Right cardiac atrium (tissue), 5 donors: ENCODE data around the gene NPAS2. TPM values are rescaled to one million over a fixed set of nuclear protein-coding genes. Genes with fewer than 3 reads are reported as not detected.

Experiments used
- ATAC-seq, 2 donors: fragments of 200-7000 bp; cut with Tn5 transposase; one replicate each; pipeline versions ENCODE4 v1.8.0 to v1.9.1; 2020; ENCODE audit warnings: moderate library complexity in 2 of 2, mild to moderate bottlenecking in 1 of 2
- DNase-seq, 3 donors: peaks; one replicate each; pipeline ENCODE4 v3.0.0-alpha.2; 2020
- H3K27ac ChIP-seq: one replicate; pipeline ENCODE4 v1.5.1; 2013; ENCODE audit warnings: mild to moderate bottlenecking, low read length, control low read depth, moderate library complexity
- H3K27me3 ChIP-seq: one replicate; pipeline ENCODE4 v1.6.1; 2013; ENCODE audit not compliant: control insufficient read depth, insufficient read depth
- H3K4me1 ChIP-seq: one replicate; pipeline ENCODE4 v1.6.1; 2013; ENCODE audit warnings: low read length; ENCODE audit not compliant: control insufficient read depth, insufficient read depth
- H3K4me3 ChIP-seq: one replicate; pipeline ENCODE4 v1.5.1; 2013; ENCODE audit warnings: low read length, control low read depth
- H3K9me3 ChIP-seq: one replicate; pipeline ENCODE4 v1.6.1; 2013; ENCODE audit warnings: low read length; ENCODE audit not compliant: control insufficient read depth
- WGBS: extraction: QIAGEN DNeasy Blood & Tissue Kit; methylation state at CpG from one replicate; pipeline ENCODE4 v1.1.7; 2013; 5-methylcytosine and 5-hydroxymethylcytosine counted together
- intact Hi-C, 4 donors: fragments of 100-400 bp; cut with DNase I; formaldehyde crosslinking; loops; one replicate each; pipeline versions ENCODE4 v1.11.0 to v1.14.0; 2022 to 2023
- polyA plus RNA-seq: library from polyadenylated mRNA; stranded (reverse); fragments of 200-250 nt; gene quantifications from one replicate; pipeline ENCODE4 v1.2.3, GENCODE V29; 2013
- total RNA-seq, 4 donors: library from RNA; stranded (reverse); fragmentation: NEBNext Ultra II Directional; extraction: Animal tissue kit (Norgen Biotek cat#: 25700); gene quantifications; one replicate each; pipeline ENCODE4 v1.2.1, GENCODE V29; 2021
- donor health status: healthy with polysubstance abuse.
- donor health status: DM: no; HTN: yes; CAD: no.
- donor health status: DM: no; HTN: no; CAD: no.
- donor health status: DM: no; HTN: yes; CAD: no; lungs with severe emphysema.
- donor health status: DM: yes; HTN: yes; CAD: no.

Gene NPAS2
- total and polyA plus RNA-seq, 5 donors = 36.8 to 53.4 (median 40.1) TPM

GRCh38 chr2:100855084-100855483 lies 35.1 kb downstream of the NPAS2 start:
- H3K9me3 ChIP-seq = no peaks in the 10 kb centered on the region
- ATAC-seq = no peak
- H3K27me3 ChIP-seq = no peaks in the 10 kb centered on the region
- no peak overlapping the region for H3K27ac ChIP-seq
- WGBS = 97% methylated on average over 7 of the region's 7 CpGs
- intact Hi-C loops = no loop called here
- H3K4me3 ChIP-seq = no peak overlapping the region
- no peak for DNase-seq
- peaks cover 9% of the 10 kb centered on the region for H3K4me1 ChIP-seq

GRCh38 chr2:100855606-100856005 lies 35.7 kb downstream of the NPAS2 start:
- WGBS = 85% methylated on average over 3 of the region's 3 CpGs
- DNase-seq (no peak), ATAC-seq (no peak)
- H3K4me3 ChIP-seq = no peak overlapping the region
- peaks cover 9% of the 10 kb centered on the region for H3K4me1 ChIP-seq
- no peak overlapping the region for H3K27ac ChIP-seq
- no peaks in the 10 kb centered on the region for H3K27me3 ChIP-seq
- no peaks in the 10 kb centered on the region for H3K9me3 ChIP-seq
- intact Hi-C loops = no loop called here

GRCh38 chr2:100856732-100857131 lies 36.8 kb downstream of the NPAS2 start:
- intact Hi-C loops = no loop called here
- Histone ChIP-seq H3K27ac (no peak overlapping the region), H3K4me3 (no peak overlapping the region), H3K27me3 (no peaks in the 10 kb centered on the region), H3K4me1 (peaks cover 11% of the 10 kb centered on the region), H3K9me3 (no peaks in the 10 kb centered on the region)
- WGBS = 94% methylated on average over 8 of the region's 8 CpGs
- DNase-seq (no peak), ATAC-seq (no peak)

- no peak for DNase-seq
- no peak overlapping the region for H3K27ac ChIP-seq
- no peaks in the 10 kb centered on the region for H3K9me3 ChIP-seq
- intact Hi-C loops = no loop called here
- H3K4me3 ChIP-seq = no peak overlapping the region
- H3K4me1 ChIP-seq = peaks cover 11% of the 10 kb centered on the region
- no peaks in the 10 kb centered on the region for H3K27me3 ChIP-seq
- WGBS = 62% methylated on average over 6 of the region's 6 CpGs
- peak; percentile 5 to 31 for ATAC-seq
Observed at GRCh38 chr2:100857341-100857740, 37.4 kb downstream of the NPAS2 start.

GRCh38 chr2:100857915-100858314 lies 38.0 kb downstream of the NPAS2 start:
- H3K9me3 ChIP-seq = no peaks in the 10 kb centered on the region
- no peak overlapping the region for H3K27ac ChIP-seq
- H3K4me1 ChIP-seq = peaks cover 11% of the 10 kb centered on the region
- DNase-seq = no peak
- intact Hi-C loops = no loop called here
- no peaks in the 10 kb centered on the region for H3K27me3 ChIP-seq
- no peak overlapping the region for H3K4me3 ChIP-seq
- ATAC-seq = peak in 1 of 2 donors; percentile 23
- 77% methylated on average over 3 of the region's 3 CpGs for WGBS

GRCh38 chr2:100859902-100860301 lies 40.0 kb downstream of the NPAS2 start:
- no peak overlapping the region for H3K4me3 ChIP-seq
- 97% methylated on average over 2 of the region's 2 CpGs for WGBS
- ATAC-seq = no peak
- peaks cover 9% of the 10 kb centered on the region for H3K4me1 ChIP-seq
- no peak overlapping the region for H3K27ac ChIP-seq
- intact Hi-C loops = no loop called here
- H3K9me3 ChIP-seq = no peaks in the 10 kb centered on the region
- H3K27me3 ChIP-seq = no peaks in the 10 kb centered on the region
- no peak for DNase-seq

- H3K4me3 ChIP-seq = no peak overlapping the region
- DNase-seq (no peak), ATAC-seq (peak in 1 of 2 donors; percentile 20)
- no peak overlapping the region for H3K27ac ChIP-seq
- intact Hi-C loops = no loop called here
- H3K27me3 ChIP-seq = no peaks in the 10 kb centered on the region
- 88% methylated on average over 4 of the region's 4 CpGs for WGBS
- no peaks in the 10 kb centered on the region for H3K9me3 ChIP-seq
- peaks cover 9% of the 10 kb centered on the region for H3K4me1 ChIP-seq
Observed at GRCh38 chr2:100861340-100861739, 41.4 kb downstream of the NPAS2 start.

- intact Hi-C loops = no loop called here
- ATAC-seq = no peak
Observed at GRCh38 chr2:100862081-100862480, 42.1 kb downstream of the NPAS2 start.

GRCh38 chr2:100865816-100866460 lies 46.0 kb downstream of the NPAS2 start:
- H3K27me3 ChIP-seq = no peaks in the 10 kb centered on the region
- 88% methylated on average over 5 of the region's 5 CpGs for WGBS
- intact Hi-C loops = no loop called here
- H3K27ac ChIP-seq = no peak overlapping the region
- peaks cover 6% of the 10 kb centered on the region for H3K4me1 ChIP-seq
- ATAC-seq = peak in 1 of 2 donors; percentile 44
- DNase-seq = no peak
- H3K4me3 ChIP-seq = no peak overlapping the region
- H3K9me3 ChIP-seq = no peaks in the 10 kb centered on the region

More at GRCh38 chr2:100862081-100862480, 42.1 kb downstream of the NPAS2 start:
- H3K27me3 ChIP-seq = no peaks in the 10 kb centered on the region
- WGBS = 56% methylated on average over 5 of the region's 5 CpGs
- H3K27ac ChIP-seq = no peak overlapping the region
- no peaks in the 10 kb centered on the region for H3K9me3 ChIP-seq
- DNase-seq = no peak
- no peak overlapping the region for H3K4me3 ChIP-seq
- peaks cover 9% of the 10 kb centered on the region for H3K4me1 ChIP-seq

- no peak overlapping the region for H3K4me3 ChIP-seq
- ATAC-seq = no peak
- H3K4me1 ChIP-seq = peaks cover 2% of the 10 kb centered on the region
- intact Hi-C loops = no loop called here
- DNase-seq = no peak
- no peaks in the 10 kb centered on the region for H3K9me3 ChIP-seq
- no peaks in the 10 kb centered on the region for H3K27me3 ChIP-seq
- no peak overlapping the region for H3K27ac ChIP-seq
Observed at GRCh38 chr2:100868083-100868482, 48.1 kb downstream of the NPAS2 start.

- ATAC-seq (no peak), DNase-seq (no peak)
- H3K4me1 ChIP-seq = peaks cover 2% of the 10 kb centered on the region
- WGBS = 95% methylated on average over 3 of the region's 3 CpGs
- H3K27me3 ChIP-seq = no peaks in the 10 kb centered on the region
- intact Hi-C loops = no loop called here
- H3K27ac ChIP-seq = no peak overlapping the region
- H3K9me3 ChIP-seq = no peaks in the 10 kb centered on the region
- no peak overlapping the region for H3K4me3 ChIP-seq
Observed at GRCh38 chr2:100869120-100869519, 49.2 kb downstream of the NPAS2 start.
